Esophagus muscularis mucosa (tissue), 3 donors: ENCODE results near the gene DVL3.

Experiments
- CTCF ChIP-seq, 3 experiments: fragments of 200-600 bp in 2 of 3; fragments of 450-650 bp in 1 of 3; sonication (generic) in 2 of 3; IDR thresholded peaks; one replicate each; pipeline ENCODE4 v1.5.1; 2017 to 2019; ENCODE audit warnings: antibody characterized with exemption in 3 of 3, mild to moderate bottlenecking in 2 of 3, moderate library complexity in 1 of 3
- POLR2A ChIP-seq: fragments of 450-650 bp; IDR thresholded peaks from one replicate; pipeline ENCODE4 v1.6.1; 2017; ENCODE audit warnings: antibody characterized with exemption, moderate library complexity, mild to moderate bottlenecking, low read depth
- POLR2AphosphoS5 ChIP-seq, 2 donors: sonication (generic); formaldehyde crosslinking; IDR thresholded peaks; one replicate each; pipeline ENCODE4 v1.6.1; 2017; ENCODE audit warnings: antibody characterized with exemption in 2 of 2

GRCh38 chr3:184133840-184134745 lies 21.1 kb upstream of the DVL3 start:
- TF ChIP-seq CTCF (IDR thresholded peaks at IDR 0.05): no peak
- peak; percentile 67 to 85 for TF ChIP-seq POLR2AphosphoS5 (IDR thresholded peaks at IDR 0.05)
- no peak for TF ChIP-seq POLR2A
